DMS114 treated with DMSO at 0.1 percent for 48 hours (cell line): ENCODE measurements around the gene PRKN.

Source experiments
- DNase-seq: peaks from one replicate; lab custom pipeline; 2025; ENCODE audit not compliant: unreplicated experiment; lab: John Stamatoyannopoulos, UW

PRKN gene

DNA sequence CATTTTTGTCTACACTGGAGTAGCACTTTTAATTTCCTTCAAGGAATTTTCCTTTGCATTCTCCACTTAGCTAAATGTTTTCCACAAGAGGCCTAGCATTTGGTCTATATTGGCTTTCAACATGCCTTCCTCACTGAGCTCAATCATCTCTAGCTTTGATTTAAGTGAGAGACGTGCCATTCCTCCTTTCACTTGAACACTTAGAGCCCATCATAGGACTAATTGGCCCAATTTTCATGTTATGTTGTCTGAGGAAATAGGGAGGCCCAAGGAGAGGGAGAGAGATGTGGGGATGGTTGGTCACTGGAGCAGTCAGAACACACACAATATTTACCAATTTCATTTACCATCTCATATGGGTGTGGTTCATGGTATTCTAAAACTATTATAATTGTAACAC is 645.0 kb downstream of the PRKN start:
- no peak for DNase-seq

DNA sequence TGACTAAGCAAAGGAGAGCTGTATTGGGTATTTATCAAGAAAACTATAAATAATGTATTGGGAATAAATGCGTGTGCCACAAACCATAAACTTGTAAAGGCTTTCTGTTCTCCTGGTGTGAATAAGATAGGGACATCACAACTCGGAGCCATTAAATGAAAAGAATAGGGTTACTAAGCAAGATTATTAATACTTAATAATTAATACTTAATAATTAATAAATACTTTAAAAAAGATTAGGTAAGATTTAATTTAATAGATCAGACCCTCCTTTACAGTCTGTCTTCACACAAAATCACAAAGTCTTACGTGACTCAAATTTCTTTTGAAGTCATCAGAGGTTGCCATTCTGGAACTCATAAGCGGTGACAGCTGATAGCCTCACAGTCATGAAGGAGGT is 648.9 kb downstream of the PRKN start:
- DNase-seq: no peak

DNA sequence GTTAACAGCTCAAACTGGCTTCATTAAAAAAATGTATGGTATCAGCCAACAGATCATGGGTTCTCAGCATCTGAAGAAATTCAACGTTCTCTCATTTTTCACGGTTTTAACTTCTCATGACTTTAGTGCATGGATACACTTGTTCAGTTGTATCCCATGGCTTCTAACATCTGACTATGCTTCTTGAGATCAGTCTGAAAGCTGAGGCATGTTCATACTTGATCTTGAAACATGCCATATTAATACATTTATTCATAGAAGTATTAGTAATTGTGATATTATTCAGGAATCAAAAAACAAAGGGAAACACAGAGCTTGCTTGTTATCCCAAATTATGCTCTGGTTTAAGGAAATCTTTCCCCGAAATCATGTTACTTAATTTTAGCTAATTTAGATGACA is 649.4 kb downstream of the PRKN start:
- DNase-seq: no peak

- no peak for DNase-seq
These were observed 650.8 kb downstream of the PRKN start for GRCh38 chr6:162076816-162077215.

DNA sequence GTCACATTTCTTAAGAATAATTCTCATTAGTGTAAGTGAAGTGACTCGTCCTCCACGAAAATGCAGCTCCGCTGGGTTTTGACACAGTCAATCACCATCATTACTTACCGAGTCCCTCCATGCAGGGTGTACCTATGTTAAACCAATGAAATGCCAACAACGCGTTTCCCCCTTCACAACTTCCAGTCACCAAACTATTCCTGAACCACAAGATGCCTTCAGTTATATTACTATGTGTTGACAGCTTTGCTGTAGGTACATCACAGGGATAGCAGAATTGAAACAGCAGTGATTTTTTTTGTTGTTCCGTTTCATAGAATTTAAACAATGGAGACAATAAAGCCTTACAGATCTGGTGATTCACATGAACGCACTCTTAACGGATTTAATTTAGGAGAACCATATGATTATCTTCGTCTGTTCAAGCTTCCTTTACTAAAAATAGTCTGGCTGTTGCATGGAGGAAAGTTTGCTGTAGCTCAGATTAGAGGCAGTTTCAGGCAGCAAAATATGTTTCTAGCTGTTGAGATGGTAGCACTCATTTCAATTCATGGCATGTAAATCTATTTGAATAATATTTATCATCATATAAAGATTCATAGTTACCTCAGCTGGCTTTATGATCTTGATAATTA is 652.8 kb downstream of the PRKN start:
- DNase-seq: no peak

- DNase-seq: no peak
These were observed 656.9 kb downstream of the PRKN start for GRCh38 chr6:162070639-162071038.

DNA sequence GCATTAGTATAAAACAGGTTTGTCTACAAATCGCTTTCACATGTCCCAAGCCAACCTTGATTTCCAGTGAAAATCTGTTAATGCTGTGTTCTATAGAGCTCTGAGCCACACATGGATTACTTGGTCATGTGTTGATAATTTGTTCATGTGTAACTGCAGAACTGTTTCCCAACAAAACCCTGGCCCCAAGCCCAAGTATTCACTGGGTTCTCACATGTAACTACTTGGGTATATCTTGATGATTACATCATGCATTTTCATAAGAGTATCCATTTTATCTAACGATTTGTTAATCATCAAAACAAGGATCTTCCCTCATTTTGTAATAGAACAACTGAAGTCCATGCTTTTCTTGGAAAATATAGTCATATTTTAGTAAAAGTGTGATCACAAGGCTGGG is 657.6 kb downstream of the PRKN start:
- DNase-seq: no peak

DNA sequence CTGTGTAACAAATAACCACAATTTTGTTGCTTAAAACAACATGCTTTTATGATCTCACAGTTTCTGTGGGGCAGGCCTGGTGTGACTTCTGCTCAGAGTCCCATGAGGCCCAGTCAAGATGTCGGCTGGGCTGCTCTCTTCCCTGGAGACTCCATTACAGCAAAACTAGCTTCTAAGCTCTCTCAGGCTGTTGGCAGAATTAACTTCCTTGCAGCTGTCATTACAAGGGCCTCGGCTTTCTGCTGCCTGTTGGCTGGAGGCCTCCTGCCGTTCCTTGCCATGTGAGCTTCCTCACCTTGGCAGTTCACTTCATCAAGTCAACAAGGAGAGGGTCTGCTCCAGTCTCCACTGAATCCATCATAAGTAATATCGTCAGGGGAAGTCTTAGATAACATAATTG is 659.2 kb downstream of the PRKN start:
- DNase-seq: no peak

DNA sequence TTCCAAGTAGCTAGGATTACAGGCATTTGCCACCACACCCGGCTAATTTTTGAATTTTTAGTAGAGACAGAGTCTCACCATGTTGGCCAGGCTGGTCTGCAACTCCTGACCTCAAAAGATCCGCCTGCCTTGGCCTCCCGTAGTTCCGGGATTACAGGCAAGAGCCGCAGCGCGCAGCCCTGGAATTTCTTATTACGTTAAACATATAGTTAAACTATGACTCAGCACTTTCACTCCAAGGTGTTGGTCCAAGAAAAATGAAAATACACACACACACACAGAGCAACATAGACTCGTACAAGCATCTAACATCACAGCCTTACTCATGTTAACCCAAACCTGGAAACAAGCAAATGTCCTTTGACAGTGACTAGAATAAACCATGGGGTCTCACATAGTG is 663.9 kb downstream of the PRKN start:
- DNase-seq: no peak

- DNase-seq: no peak
These were observed 669.2 kb downstream of the PRKN start for GRCh38 chr6:162058281-162058875.

DNA sequence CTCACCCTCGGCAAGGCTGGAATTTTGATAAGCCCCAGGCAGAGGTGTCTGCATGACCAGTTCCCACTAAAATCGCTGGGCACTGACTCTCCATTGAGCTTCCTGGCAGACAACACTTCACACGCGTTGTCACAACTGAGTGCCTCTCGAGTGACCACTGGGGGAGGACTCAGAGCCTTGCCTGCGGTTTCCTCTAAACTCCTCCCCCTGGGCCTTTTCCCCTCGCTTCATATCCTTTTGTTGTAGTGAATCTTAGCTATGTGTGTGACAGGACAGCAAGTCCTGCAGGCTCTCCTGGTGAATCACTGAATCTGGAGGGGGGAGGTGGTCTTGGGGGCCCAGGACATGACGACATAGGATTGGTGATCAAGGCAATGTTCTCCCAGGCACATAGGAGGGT is 670.8 kb downstream of the PRKN start:
- no peak for DNase-seq

- DNase-seq: no peak
These were observed 671.5 kb downstream of the PRKN start for GRCh38 chr6:162056061-162056460.

DNA sequence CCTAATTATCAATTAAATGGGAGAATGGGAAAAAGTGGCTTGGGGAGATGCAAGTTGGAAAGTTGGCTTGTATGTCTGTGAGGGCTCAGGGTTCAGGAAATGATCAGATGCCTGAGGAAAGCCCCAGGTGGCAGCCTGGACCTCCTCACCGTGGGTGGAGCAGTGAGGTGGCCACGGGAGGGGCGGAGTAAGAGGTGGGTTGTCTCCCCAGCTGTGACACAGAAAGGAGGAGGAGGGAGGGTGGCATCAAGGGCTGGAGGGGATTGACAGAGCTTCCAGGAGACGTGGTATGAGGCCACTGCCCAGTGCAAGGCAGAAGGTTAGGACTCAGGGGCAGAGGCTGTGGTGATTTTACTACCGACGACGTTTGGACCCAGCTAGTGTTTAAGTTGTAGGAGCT is 672.2 kb downstream of the PRKN start:
- DNase-seq: no peak

DNA sequence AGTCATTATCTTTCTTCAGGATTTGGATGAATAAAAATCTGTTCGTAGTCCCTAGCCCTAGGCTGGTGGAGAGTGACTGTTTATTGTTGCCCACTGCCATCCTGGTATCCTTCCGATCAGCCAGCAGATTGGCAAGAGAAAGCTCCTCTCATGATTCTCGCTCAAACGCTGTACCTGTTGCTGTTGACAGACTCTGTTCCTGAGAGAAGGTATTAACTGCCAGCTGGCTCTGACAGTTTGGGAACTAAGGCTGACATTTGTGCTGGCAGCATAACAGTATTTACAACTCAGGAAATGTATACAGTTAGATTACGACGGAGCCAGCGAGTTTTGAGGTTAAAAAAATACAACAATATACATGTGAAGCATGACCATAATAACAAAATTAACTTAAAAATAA is 674.5 kb downstream of the PRKN start:
- no peak for DNase-seq

DNA sequence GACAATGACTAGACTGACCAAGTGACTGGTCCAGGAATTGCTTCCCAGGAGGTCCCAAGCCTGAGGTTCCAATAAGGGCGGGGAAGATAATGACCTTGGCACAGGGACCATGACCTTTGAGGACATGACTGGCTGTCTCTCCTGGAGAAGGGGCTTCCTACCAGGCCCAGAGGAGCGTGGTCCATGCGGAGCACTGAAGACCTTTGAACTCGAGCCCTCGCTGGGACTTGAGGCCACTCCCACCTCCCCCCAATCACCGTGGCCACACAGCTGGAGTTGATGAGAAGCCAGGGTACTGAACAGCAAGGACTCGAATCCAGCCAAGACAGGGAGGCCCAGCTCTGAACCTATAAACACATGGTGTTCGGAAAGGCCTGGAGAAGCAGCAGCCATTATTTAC is 677.0 kb downstream of the PRKN start:
- DNase-seq: no peak

- DNase-seq: no peak
These were observed 681.2 kb downstream of the PRKN start for GRCh38 chr6:162046324-162046723.

DNA sequence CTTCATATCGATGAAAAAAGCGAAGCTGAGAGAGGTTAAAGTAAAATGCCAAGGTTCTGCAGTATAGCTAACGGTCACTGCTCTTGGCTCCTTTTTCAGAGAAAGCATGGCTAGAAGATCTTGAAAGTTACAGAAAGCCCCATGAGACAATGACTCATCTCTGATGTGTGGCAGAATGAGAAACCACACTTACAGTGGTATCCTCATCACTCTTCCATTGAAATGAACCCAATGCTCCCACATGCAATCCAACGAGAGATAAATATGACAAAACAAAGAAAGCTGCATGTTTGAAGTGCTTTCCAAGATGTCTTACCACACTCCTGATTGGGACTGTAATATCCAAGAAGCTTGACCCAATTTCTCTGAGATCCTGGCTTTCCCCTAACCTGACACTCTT is 694.9 kb downstream of the PRKN start:
- DNase-seq: no peak

- no peak for DNase-seq
These were observed 697.5 kb downstream of the PRKN start for GRCh38 chr6:162029873-162030576.

GRCh38 chr6:162026843-162027242 is 700.7 kb downstream of the PRKN start:
- DNase-seq: no peak

GRCh38 chr6:162026031-162026430 is 701.5 kb downstream of the PRKN start:
- DNase-seq: no peak

DNA sequence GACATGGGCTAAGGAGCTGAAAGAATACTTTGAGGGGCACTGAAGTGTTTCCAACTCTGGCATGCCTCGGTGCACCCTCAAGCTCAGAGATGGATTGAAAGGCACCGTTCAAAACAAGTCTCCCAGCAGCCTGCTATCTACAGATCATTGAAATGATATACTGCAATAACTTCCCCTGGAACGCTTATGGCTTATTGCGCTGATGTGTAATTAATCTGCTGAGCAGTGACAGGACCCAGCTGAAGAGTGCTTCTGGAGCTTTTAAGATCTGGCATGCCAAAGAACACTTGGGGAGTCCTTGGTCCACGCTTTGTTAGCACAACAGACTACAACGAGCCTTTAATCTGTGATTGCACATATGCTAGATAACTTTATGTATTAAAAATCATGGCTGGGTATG is 708.2 kb downstream of the PRKN start:
- DNase-seq: no peak

GRCh38 chr6:162017536-162017935 is 710.0 kb downstream of the PRKN start:
- no peak for DNase-seq
